ENCODE results near the gene TEX2.

TEX2 gene

DNA sequence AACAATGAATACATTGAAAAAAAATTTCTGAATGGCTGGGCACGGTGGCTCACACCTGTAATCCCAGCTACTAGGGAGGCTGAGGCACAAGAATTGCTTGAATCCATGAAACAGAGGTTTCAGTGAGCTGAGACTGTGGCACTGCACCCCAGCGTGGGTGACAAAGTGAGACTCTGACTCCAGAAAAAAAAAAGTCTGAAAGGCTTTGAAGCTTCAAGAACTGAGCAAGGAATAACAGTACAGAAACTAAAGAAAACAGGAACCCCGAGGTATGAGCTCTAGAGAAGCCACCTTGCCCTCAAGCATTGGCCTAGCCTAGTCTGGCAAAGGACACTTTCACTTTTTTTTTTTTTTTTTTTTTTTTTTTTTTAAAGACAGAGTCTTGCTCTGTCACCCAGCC lies 45.0 kb downstream of the TEX2 start:
- no peak overlapping the region for H3K27ac ChIP-seq (replicated peaks)
- no peaks in the 10 kb centered on the region for H3K27me3 ChIP-seq (ENCODE audit: insufficient read depth, poor library complexity, severe bottlenecking)
- TF ChIP-seq SPI1 (IDR thresholded peaks at IDR 0.05; ENCODE audit: borderline replicate concordance, low read depth) = peak; percentile 61; the same call in 1 of the 2 replicates
- TF ChIP-seq POLR2AphosphoS5 (IDR thresholded peaks at IDR 0.05; ENCODE audit: low read depth) = no peak
- no peak for TF ChIP-seq GABPA (IDR thresholded peaks at IDR 0.05; ENCODE audit: low read depth)
- H3K4me3 ChIP-seq (replicated peaks; ENCODE audit: insufficient read depth, low read length) = no peak overlapping the region
- no peak for DNase-seq (ENCODE audit: low read depth in 1 of 2, low spot score in 1 of 2)

- no peaks in the 10 kb centered on the region for H3K27me3 ChIP-seq (ENCODE audit: insufficient read depth, poor library complexity, severe bottlenecking)
- TF ChIP-seq SPI1 (IDR thresholded peaks at IDR 0.05; ENCODE audit: borderline replicate concordance, low read depth) (no peak), GABPA (IDR thresholded peaks at IDR 0.05; ENCODE audit: low read depth) (no peak), REST (IDR thresholded peaks at IDR 0.05; ENCODE audit: insufficient replicate concordance, low read depth) (no peak), POLR2AphosphoS5 (IDR thresholded peaks at IDR 0.05; ENCODE audit: low read depth) (no peak), CTCF (IDR thresholded peaks at IDR 0.05; ENCODE audit: insufficient read depth, low read length) (no peak)
- no peak for DNase-seq (ENCODE audit: low read depth in 1 of 2, low spot score in 1 of 2)
- H3K27ac ChIP-seq (replicated peaks) = no peak overlapping the region
- H3K4me3 ChIP-seq (replicated peaks; ENCODE audit: insufficient read depth, low read length) = no peak overlapping the region
Observed at GRCh38 chr17:64217249-64217691, 45.8 kb downstream of the TEX2 start.

DNA sequence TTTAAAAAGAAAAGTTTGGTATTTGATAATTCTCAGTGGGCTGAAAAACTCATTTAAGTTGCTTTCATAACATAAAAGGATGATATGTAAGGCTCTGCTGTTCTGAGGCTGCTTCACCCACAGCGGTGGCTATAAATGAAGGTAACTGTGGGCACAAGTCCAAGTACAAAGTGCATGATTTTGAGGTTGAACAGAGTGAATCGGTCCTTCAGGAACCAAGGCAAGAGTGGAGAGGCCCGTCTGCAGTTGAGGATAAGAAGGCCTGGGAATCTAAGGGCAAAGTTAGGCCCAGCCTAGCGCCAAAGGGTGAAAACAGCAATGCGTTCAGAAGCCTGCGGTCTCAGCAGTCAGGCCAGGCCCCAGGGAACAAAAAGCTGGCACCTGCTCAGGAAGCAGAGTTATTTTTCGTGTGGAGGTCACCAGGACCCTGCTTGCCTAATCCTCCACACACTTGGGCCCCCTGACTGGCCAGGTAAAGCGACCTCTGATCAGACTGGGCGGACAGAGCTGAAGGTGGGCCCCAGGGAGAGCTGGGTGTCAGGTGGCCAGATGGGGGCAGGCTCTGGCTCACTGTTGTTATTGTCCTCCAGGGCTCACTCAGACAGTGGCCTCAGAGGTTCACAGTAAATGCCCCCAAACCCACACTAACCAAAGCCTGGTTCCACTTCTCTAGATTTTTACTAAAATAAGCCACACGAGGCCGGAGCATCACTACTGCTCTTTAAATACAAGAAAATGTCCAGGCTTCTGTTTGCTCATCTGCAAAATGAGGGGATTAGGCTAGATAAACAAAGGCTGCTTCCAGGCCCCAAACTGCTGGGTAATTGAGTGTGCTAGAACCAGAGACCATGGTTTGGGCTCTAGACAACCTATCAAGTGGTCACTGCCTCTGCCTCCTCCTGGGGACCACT lies 46.5 kb downstream of the TEX2 start:
- DNase-seq (ENCODE audit: low read depth in 1 of 2, low spot score in 1 of 2) = no peak

More for the DNA sequence above, 46.5 kb downstream of the TEX2 start:
- TF ChIP-seq SPI1 (IDR thresholded peaks at IDR 0.05; ENCODE audit: borderline replicate concordance, low read depth) = no peak
- no peak for TF ChIP-seq REST (IDR thresholded peaks at IDR 0.05; ENCODE audit: insufficient replicate concordance, low read depth)
- TF ChIP-seq POLR2AphosphoS5 (IDR thresholded peaks at IDR 0.05; ENCODE audit: low read depth) = no peak
- TF ChIP-seq CTCF (IDR thresholded peaks at IDR 0.05; ENCODE audit: insufficient read depth, low read length) = no peak
- no peak for TF ChIP-seq GABPA (IDR thresholded peaks at IDR 0.05; ENCODE audit: low read depth)
- no peaks in the 10 kb centered on the region for H3K27me3 ChIP-seq (ENCODE audit: insufficient read depth, poor library complexity, severe bottlenecking)
- no peak overlapping the region for H3K27ac ChIP-seq (replicated peaks)
- H3K4me3 ChIP-seq (replicated peaks; ENCODE audit: insufficient read depth, low read length) = no peak overlapping the region

Data from HL-60 (cell line).